ENCODE data around the gene KCP. TPM values are rescaled to one million over a fixed set of nuclear protein-coding genes. Genes with fewer than 3 reads are reported as not detected.

KCP gene
- total RNA-seq, 1 donor, result 1.1 TPM

- no peaks in the 10 kb centered on the region for H3K79me2 ChIP-seq (ENCODE audit: insufficient read depth, low read length)
- H3K9me3 ChIP-seq (ENCODE audit: low read depth, low read length), result no peaks in the 10 kb centered on the region
- no peaks in the 10 kb centered on the region for H3K4me1 ChIP-seq (ENCODE audit: insufficient read depth, low read length)
- no peak overlapping the region for H3K27ac ChIP-seq (ENCODE audit: low read depth, low read length)
- TF ChIP-seq CTCF (IDR thresholded peaks at IDR 0.05; ENCODE audit: extremely low read depth, low read depth, low read length), result no peak
- no peak overlapping the region for H2AFZ ChIP-seq (ENCODE audit: low read length)
- DNase-seq (ENCODE audit: insufficient read length, low spot score, missing footprints), result peak; percentile 87
- no peak overlapping the region for H3K4me2 ChIP-seq (ENCODE audit: insufficient read depth, low read length)
- no peaks in the 10 kb centered on the region for H4K20me1 ChIP-seq (ENCODE audit: insufficient read depth, low read length)
- H3K4me3 ChIP-seq (ENCODE audit: insufficient read depth, low read length), result no peak overlapping the region
- no peaks in the 10 kb centered on the region for H3K27me3 ChIP-seq (ENCODE audit: insufficient read depth, low read length)
- H3K36me3 ChIP-seq (ENCODE audit: insufficient read depth, low read length), result no peaks in the 10 kb centered on the region
Measured at GRCh38 chr7:128879461-128879938, 31.0 kb downstream of the KCP start.

- Histone ChIP-seq H3K27ac (ENCODE audit: low read depth, low read length) (no peak overlapping the region), H3K27me3 (ENCODE audit: insufficient read depth, low read length) (no peaks in the 10 kb centered on the region), H3K79me2 (ENCODE audit: insufficient read depth, low read length) (no peaks in the 10 kb centered on the region), H3K36me3 (ENCODE audit: insufficient read depth, low read length) (no peaks in the 10 kb centered on the region), H4K20me1 (ENCODE audit: insufficient read depth, low read length) (no peaks in the 10 kb centered on the region), H3K4me2 (ENCODE audit: insufficient read depth, low read length) (no peak overlapping the region), H3K4me1 (ENCODE audit: insufficient read depth, low read length) (no peaks in the 10 kb centered on the region), H3K4me3 (ENCODE audit: insufficient read depth, low read length) (no peak overlapping the region), H2AFZ (ENCODE audit: low read length) (no peak overlapping the region), H3K9me3 (ENCODE audit: low read depth, low read length) (no peaks in the 10 kb centered on the region)
- no peak for TF ChIP-seq CTCF (IDR thresholded peaks at IDR 0.05; ENCODE audit: extremely low read depth, low read depth, low read length)
- DNase-seq (ENCODE audit: insufficient read length, low spot score, missing footprints), result peak; percentile 76
Measured at GRCh38 chr7:128878226-128879105, 32.0 kb downstream of the KCP start.

- DNase-seq (ENCODE audit: insufficient read length, low spot score, missing footprints), result peak; percentile 62
- Histone ChIP-seq H3K4me1 (ENCODE audit: insufficient read depth, low read length) (no peaks in the 10 kb centered on the region), H3K27ac (ENCODE audit: low read depth, low read length) (no peak overlapping the region), H3K4me3 (ENCODE audit: insufficient read depth, low read length) (no peak overlapping the region), H3K4me2 (ENCODE audit: insufficient read depth, low read length) (no peak overlapping the region), H2AFZ (ENCODE audit: low read length) (no peak overlapping the region), H3K9me3 (ENCODE audit: low read depth, low read length) (no peaks in the 10 kb centered on the region), H4K20me1 (ENCODE audit: insufficient read depth, low read length) (no peaks in the 10 kb centered on the region), H3K27me3 (ENCODE audit: insufficient read depth, low read length) (no peaks in the 10 kb centered on the region), H3K79me2 (ENCODE audit: insufficient read depth, low read length) (no peaks in the 10 kb centered on the region), H3K36me3 (ENCODE audit: insufficient read depth, low read length) (no peaks in the 10 kb centered on the region)
- TF ChIP-seq CTCF (IDR thresholded peaks at IDR 0.05; ENCODE audit: extremely low read depth, low read depth, low read length), result no peak
Measured at GRCh38 chr7:128877756-128878120, 32.8 kb downstream of the KCP start.

GRCh38 chr7:128876978-128877755 lies 33.3 kb downstream of the KCP start:
- H2AFZ ChIP-seq (ENCODE audit: low read length), result no peak overlapping the region
- H3K4me3 ChIP-seq (ENCODE audit: insufficient read depth, low read length), result no peak overlapping the region
- H3K9me3 ChIP-seq (ENCODE audit: low read depth, low read length), result no peaks in the 10 kb centered on the region
- no peak for TF ChIP-seq CTCF (IDR thresholded peaks at IDR 0.05; ENCODE audit: extremely low read depth, low read depth, low read length)
- peak; percentile 61 for DNase-seq (ENCODE audit: insufficient read length, low spot score, missing footprints)
- no peaks in the 10 kb centered on the region for H3K27me3 ChIP-seq (ENCODE audit: insufficient read depth, low read length)
- no peak overlapping the region for H3K4me2 ChIP-seq (ENCODE audit: insufficient read depth, low read length)
- H3K36me3 ChIP-seq (ENCODE audit: insufficient read depth, low read length), result no peaks in the 10 kb centered on the region
- H3K4me1 ChIP-seq (ENCODE audit: insufficient read depth, low read length), result no peaks in the 10 kb centered on the region
- no peaks in the 10 kb centered on the region for H3K79me2 ChIP-seq (ENCODE audit: insufficient read depth, low read length)
- H3K27ac ChIP-seq (ENCODE audit: low read depth, low read length), result no peak overlapping the region
- H4K20me1 ChIP-seq (ENCODE audit: insufficient read depth, low read length), result no peaks in the 10 kb centered on the region
